SK-N-SH (cell line): ENCODE data around the gene SERBP1.

Experiments
- CHD2 ChIP-seq: fragments of 150-350 bp; IDR thresholded peaks from 2 replicates; pipeline ENCODE4 v1.6.1; 2018; ENCODE audit warnings: low read length; ENCODE audit not compliant: partially characterized antibody
- GABPA ChIP-seq: IDR thresholded peaks from 2 replicates; pipeline ENCODE4 v1.4.0; 2012; ENCODE audit warnings: low read depth, mild to moderate bottlenecking
- MXI1 ChIP-seq: IDR thresholded peaks from 2 replicates; pipeline ENCODE4 v1.6.1; 2012; ENCODE audit warnings: mild to moderate bottlenecking, low read depth, low read length, improper control_type of control experiment
- POLR2AphosphoS5 ChIP-seq: IDR thresholded peaks from 2 replicates; pipeline ENCODE4 v1.6.1; 2012; ENCODE audit warnings: low read depth, low read length
- SIN3A ChIP-seq: IDR thresholded peaks from 2 replicates; pipeline ENCODE4 v1.6.1; 2012; ENCODE audit warnings: low read depth, mild to moderate bottlenecking, low read length, moderate library complexity, borderline replicate concordance
- TF ChIP-seq, protein P1 (sequence below): IDR thresholded peaks from 2 replicates; pipeline ENCODE4 v1.4.0; 2012; ENCODE audit warnings: low read depth
- TF ChIP-seq, protein P2 (sequence below): fragments of 200-600 bp; sonication (generic); IDR thresholded peaks from 2 replicates; pipeline ENCODE4 v1.6.1; 2017; ENCODE audit warnings: antibody characterized with exemption, mild to moderate bottlenecking, moderate library complexity
- TF ChIP-seq, protein P3 (sequence below): IDR thresholded peaks from 2 replicates; pipeline ENCODE4 v1.4.0; 2012; ENCODE audit warnings: low read depth, borderline replicate concordance
- TF ChIP-seq, protein P4 (sequence below): fragments of 150-350 bp; IDR thresholded peaks from 2 replicates; pipeline ENCODE4 v1.6.1; 2017; ENCODE audit warnings: antibody characterized with exemption, low read length, low read depth, borderline replicate concordance

DNA sequence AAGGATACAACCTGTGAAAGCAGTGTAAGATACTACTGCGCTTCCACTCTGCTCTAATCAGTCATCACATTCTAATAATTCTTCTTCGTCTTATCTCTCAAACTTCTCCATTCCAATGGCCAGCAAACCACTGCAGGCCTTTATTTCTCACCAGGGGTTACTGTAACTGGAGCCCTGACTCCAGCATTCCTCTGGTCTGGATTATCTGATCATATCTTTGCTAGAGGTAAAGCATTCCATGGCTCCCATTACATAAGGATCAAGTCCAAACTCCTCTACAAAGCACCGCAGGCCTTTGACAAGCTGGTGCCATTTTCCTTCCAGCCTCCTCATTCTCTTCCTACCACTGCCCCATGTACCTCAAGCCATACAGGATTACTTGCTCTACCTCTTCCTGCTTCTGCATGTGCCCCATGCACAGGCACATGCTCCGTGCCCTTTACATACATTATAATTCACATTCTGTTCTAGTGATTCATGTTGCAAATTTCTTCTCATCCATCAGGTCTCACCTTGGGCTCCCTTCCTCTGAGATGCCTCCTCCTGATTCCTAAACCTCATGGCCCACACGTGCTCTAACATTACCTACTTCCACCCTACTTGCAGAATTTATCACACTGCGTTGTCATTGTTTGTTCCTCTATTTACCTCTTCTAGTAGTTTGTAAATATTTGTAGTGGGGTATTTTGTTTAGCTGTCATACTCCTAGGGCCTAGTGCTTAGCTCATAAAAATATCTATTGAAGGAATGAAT lies 9.3 kb upstream of the SERBP1 start:
- TF ChIP-seq, protein P1, sequence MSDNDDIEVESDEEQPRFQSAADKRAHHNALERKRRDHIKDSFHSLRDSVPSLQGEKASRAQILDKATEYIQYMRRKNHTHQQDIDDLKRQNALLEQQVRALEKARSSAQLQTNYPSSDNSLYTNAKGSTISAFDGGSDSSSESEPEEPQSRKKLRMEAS: 0 out of 2 replicates have a peak, but pooled peaks have one; percentile 26
- TF ChIP-seq, protein P2, sequence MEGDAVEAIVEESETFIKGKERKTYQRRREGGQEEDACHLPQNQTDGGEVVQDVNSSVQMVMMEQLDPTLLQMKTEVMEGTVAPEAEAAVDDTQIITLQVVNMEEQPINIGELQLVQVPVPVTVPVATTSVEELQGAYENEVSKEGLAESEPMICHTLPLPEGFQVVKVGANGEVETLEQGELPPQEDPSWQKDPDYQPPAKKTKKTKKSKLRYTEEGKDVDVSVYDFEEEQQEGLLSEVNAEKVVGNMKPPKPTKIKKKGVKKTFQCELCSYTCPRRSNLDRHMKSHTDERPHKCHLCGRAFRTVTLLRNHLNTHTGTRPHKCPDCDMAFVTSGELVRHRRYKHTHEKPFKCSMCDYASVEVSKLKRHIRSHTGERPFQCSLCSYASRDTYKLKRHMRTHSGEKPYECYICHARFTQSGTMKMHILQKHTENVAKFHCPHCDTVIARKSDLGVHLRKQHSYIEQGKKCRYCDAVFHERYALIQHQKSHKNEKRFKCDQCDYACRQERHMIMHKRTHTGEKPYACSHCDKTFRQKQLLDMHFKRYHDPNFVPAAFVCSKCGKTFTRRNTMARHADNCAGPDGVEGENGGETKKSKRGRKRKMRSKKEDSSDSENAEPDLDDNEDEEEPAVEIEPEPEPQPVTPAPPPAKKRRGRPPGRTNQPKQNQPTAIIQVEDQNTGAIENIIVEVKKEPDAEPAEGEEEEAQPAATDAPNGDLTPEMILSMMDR: no peak
- TF ChIP-seq CHD2 (no peak), MXI1 (no peak), GABPA (no peak), SIN3A (no peak), POLR2AphosphoS5 (no peak)
- TF ChIP-seq, protein P3, sequence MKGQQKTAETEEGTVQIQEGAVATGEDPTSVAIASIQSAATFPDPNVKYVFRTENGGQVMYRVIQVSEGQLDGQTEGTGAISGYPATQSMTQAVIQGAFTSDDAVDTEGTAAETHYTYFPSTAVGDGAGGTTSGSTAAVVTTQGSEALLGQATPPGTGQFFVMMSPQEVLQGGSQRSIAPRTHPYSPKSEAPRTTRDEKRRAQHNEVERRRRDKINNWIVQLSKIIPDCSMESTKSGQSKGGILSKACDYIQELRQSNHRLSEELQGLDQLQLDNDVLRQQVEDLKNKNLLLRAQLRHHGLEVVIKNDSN: no peak
- TF ChIP-seq, protein P4, sequence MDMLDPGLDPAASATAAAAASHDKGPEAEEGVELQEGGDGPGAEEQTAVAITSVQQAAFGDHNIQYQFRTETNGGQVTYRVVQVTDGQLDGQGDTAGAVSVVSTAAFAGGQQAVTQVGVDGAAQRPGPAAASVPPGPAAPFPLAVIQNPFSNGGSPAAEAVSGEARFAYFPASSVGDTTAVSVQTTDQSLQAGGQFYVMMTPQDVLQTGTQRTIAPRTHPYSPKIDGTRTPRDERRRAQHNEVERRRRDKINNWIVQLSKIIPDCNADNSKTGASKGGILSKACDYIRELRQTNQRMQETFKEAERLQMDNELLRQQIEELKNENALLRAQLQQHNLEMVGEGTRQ: no peak
